Choroid plexus epithelial cell (primary cell): ENCODE data around the gene RABGAP1L.
"Not testable (repeated sequence)": the region's sequence is repeated elsewhere in the genome, so short reads cannot be mapped to it uniquely, and the experiment has no call there.

Experiments used
- DNase-seq: peaks from one replicate; pipeline ENCODE4 v3.0.0-alpha.2; 2010; ENCODE audit warnings: low read depth
- H3K4me3 ChIP-seq: 2 replicates; pipeline ENCODE4 v1.5.1; 2011; ENCODE audit warnings: low read depth, mild to moderate bottlenecking, control low read depth, low read length, moderate library complexity
- TF ChIP-seq, protein P1 (sequence below): conservative IDR thresholded peaks from 2 replicates; pipeline ENCODE4 v1.5.1; 2011; ENCODE audit warnings: low read depth, mild to moderate bottlenecking, control low read depth, inconsistent platforms, low read length, moderate library complexity

RABGAP1L gene

GRCh38 chr1:174839211-174839610, 679.9 kb downstream of the RABGAP1L start:
- no peak for DNase-seq
- TF ChIP-seq, protein P1, sequence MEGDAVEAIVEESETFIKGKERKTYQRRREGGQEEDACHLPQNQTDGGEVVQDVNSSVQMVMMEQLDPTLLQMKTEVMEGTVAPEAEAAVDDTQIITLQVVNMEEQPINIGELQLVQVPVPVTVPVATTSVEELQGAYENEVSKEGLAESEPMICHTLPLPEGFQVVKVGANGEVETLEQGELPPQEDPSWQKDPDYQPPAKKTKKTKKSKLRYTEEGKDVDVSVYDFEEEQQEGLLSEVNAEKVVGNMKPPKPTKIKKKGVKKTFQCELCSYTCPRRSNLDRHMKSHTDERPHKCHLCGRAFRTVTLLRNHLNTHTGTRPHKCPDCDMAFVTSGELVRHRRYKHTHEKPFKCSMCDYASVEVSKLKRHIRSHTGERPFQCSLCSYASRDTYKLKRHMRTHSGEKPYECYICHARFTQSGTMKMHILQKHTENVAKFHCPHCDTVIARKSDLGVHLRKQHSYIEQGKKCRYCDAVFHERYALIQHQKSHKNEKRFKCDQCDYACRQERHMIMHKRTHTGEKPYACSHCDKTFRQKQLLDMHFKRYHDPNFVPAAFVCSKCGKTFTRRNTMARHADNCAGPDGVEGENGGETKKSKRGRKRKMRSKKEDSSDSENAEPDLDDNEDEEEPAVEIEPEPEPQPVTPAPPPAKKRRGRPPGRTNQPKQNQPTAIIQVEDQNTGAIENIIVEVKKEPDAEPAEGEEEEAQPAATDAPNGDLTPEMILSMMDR = no peak
- no peak overlapping the region for H3K4me3 ChIP-seq

GRCh38 chr1:174841747-174842146, 682.4 kb downstream of the RABGAP1L start:
- H3K4me3 ChIP-seq = no peak overlapping the region
- TF ChIP-seq, protein P1 = no peak
- no peak for DNase-seq

GRCh38 chr1:174848593-174849560, 689.6 kb downstream of the RABGAP1L start:
- not testable (repeated sequence) for H3K4me3 ChIP-seq

GRCh38 chr1:174850726-174851125, 691.4 kb downstream of the RABGAP1L start:
- TF ChIP-seq, protein P1 = no peak
- H3K4me3 ChIP-seq = no peak overlapping the region
- DNase-seq = no peak

More at GRCh38 chr1:174848593-174849560, 689.6 kb downstream of the RABGAP1L start:
- not testable (repeated sequence) for DNase-seq

- TF ChIP-seq, protein P1 = no peak
- no peak for DNase-seq
- H3K4me3 ChIP-seq = no peak overlapping the region
Measured at GRCh38 chr1:174858301-174858700, 699.0 kb downstream of the RABGAP1L start.

- H3K4me3 ChIP-seq = no peak overlapping the region
- TF ChIP-seq, protein P1 = no peak
- no peak for DNase-seq
Measured at GRCh38 chr1:174870319-174870718, 711.0 kb downstream of the RABGAP1L start.

DNA sequence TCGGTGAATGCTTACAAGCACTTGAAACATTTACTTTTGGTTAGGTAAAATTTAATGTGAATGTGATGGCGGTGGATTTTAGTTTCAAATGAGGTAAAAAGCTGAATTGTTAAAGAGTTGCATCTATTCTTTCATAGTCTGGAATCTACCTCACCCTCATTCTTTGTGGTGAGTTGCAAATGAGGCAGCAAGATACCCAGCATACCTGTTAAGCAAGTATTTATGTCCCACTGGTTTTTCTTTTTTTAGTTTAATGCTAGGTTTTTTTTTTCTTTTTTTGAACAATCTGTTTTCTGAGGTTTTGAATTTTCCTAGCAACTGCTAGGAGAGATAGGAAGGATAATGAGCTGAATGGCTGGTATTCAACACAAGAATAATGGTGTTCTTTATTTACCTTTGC, 712.6 kb downstream of the RABGAP1L start:
- TF ChIP-seq, protein P1 = no peak
- no peak overlapping the region for H3K4me3 ChIP-seq
- no peak for DNase-seq
